ENCODE measurements around the gene ELOVL1. TPM values are rescaled to one million over a fixed set of nuclear protein-coding genes. Genes with fewer than 3 reads are reported as not detected.
"Not testable (repeated sequence)": the region's sequence is repeated elsewhere in the genome, so short reads cannot be mapped to it uniquely, and the experiment has no call there.

The ELOVL1 gene
- polyA plus RNA-seq, 1 donor: 40.4 TPM

DNA sequence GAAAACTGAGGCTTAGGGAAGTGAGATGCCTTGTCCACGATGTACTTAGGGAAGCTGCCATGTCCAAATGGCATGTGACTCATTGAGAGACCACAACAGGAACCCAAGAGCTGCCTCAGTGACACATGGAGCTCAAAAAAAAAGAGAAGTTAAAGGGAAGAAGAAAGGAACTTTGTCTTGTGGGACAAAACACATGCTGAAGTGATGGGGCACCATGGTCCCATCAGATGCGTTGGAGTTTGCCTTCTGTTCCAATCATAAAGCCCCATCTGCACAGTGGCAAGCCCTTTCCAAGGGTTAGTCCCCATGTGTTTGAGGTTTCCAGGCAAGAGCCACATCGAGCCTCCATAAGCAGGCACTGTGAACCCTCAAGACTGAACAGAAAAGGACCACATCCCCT, 13.8 kb upstream of the ELOVL1 start:
- no peak for DNase-seq

GRCh38 chr1:43379476-43379875, 11.7 kb upstream of the ELOVL1 start:
- DNase-seq: no peak

GRCh38 chr1:43377831-43378230, 10.0 kb upstream of the ELOVL1 start:
- DNase-seq: no peak

DNA sequence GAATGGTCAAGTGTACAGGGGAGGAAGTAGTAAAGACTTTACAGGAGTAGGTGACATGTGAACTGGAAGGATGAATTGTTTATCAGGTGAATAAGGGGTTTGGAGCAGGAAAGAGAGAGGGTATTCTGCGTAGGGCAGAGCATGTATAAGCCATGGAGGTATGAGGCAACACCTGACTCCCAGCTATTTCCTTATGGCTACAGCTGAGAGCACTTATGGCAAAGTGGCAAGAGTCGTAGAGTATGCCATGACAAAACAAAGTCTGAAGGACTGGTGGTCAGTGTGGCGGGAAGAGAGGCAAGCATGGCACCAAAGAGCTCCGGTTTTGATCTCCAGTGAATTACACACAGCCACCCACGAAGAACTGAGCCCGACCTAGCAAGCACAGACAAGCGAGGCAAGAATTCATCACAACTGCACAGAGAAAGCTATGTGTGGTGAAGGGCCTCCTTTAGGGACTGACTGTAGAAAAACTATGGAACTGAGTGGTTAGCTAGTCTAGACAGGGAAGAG, 9.0 kb upstream of the ELOVL1 start:
- DNase-seq: no peak

- DNase-seq: no peak
Observed at GRCh38 chr1:43373066-43373940, 5.5 kb upstream of the ELOVL1 start.

GRCh38 chr1:43372172-43372571, 4.4 kb upstream of the ELOVL1 start:
- no peak for DNase-seq

- DNase-seq: no peak
Observed at GRCh38 chr1:43370564-43370963, 2.8 kb upstream of the ELOVL1 start.

DNA sequence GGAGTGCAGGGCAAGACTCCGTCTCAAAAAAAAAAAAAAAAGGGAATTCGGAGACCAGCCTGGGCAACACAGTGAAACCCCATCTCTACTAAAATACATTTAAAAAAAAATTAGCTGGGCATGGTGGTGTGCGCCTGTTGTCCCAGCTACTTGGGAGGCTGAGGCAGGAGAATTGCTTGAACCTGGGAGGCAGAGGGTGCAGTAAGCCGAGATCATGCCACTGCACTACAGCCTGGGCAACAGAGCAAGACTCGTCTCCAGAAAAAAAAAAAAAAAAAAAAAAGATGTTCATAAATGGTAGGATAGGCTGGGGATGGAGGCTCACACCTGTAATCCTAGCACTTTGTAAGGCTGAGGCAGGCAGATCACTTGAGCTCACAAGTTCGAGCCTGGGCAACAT, 2.0 kb upstream of the ELOVL1 start:
- not testable (repeated sequence) for DNase-seq

DNA sequence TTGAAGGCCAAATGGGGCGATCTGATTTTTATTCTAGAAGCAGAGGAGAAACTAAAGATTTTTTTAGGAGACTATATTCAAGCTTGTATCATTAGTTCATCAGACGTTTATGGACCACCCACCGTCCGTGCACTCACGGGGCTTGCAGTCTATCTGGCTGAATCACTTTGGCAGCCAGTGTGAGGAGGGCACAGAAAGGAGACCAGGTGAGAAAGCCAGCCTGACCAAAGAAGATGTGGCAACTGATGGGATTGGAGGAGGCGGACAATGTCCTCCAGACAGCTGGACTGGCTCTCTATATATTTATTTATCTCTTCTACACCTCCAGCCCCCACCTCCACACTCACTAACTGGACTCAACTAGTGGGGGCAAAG, 822 bp upstream of the ELOVL1 start:
- DNase-seq: no peak

- DNase-seq: no peak
Observed at GRCh38 chr1:43367026-43367903, 546 bp downstream of the ELOVL1 start.

DNA sequence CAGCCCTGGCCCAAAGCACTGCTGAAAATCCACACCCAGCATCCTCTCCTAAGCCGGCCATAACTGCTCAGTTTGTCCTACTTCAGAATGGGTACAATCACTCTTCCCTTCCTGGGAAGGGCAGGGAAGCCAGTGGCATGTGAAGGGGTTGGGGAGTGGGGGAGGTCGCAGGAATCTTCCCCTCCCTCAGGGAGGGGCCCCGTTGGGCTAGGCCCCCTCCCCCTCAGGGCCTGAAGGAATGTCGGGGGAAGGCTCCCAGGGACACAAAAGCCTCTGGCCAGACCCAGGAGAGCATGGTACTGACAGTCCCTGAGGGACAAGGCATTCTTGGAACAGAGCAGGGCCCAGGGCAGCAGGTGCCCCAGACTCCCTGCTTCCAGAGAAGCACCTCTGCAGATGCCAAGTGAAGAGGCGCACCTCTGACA, 1.2 kb downstream of the ELOVL1 start:
- DNase-seq: no peak

- no peak for DNase-seq
Observed at GRCh38 chr1:43366179-43366578, 1.6 kb downstream of the ELOVL1 start.

- no peak for DNase-seq
Observed at GRCh38 chr1:43365678-43366077, 2.1 kb downstream of the ELOVL1 start.

GRCh38 chr1:43363935-43364525, 3.8 kb downstream of the ELOVL1 start:
- no peak for DNase-seq

GRCh38 chr1:43363283-43363934, 4.4 kb downstream of the ELOVL1 start:
- DNase-seq: no peak

GRCh38 chr1:43360616-43361015, 7.2 kb downstream of the ELOVL1 start:
- no peak for DNase-seq

DNA sequence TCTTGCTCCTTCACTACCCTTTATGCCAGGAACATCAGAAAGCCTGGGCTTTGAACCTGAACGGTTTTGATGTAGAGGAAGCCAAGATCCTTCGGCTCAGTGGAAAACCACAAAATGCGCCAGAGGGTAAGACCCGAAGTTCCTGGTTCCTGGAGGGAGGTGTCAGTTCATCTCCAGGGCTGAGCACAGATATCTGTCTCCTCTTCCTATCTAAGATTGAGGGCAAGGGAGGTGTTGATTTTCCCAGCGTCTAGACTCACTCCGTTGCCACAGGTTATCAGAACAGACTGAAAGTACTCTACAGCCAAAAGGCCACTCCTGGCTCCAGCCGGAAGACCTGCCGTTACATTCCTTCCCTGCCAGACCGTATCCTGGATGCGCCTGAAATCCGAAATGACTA, 8.1 kb downstream of the ELOVL1 start:
- no peak for DNase-seq

- peak; percentile 94 for DNase-seq
Observed at GRCh38 chr1:43358746-43359693, 8.8 kb downstream of the ELOVL1 start, which contains the start of gene CDC20. Gene CDC20 (plus strand): TSS chr1:43358981. CDS start chr1:43359216, 235 bp downstream.

GRCh38 chr1:43358121-43358745, 9.6 kb downstream of the ELOVL1 start:
- DNase-seq: no peak

- no peak for DNase-seq
Observed at GRCh38 chr1:43357251-43357650, 10.6 kb downstream of the ELOVL1 start.

DNA sequence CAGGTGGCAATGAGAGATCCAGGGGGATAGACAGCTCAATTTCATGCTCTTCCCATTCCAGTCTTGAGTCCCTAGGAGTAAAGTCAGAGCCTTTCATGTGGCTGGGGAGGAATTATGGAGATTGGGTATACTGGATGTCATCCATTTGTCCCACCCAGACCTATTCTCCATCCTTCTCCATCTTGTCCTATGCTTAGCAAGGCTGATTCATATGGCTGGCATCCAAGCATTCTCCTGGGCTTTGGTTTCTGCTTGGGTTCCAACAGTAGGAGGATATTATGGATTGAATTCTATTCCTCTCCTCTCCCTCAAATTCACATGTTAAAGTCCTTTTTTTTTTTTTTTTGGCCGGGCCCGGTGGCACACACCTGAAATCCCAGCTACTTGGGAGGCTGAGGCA, 12.9 kb downstream of the ELOVL1 start:
- DNase-seq: no peak
